Measurements from ENCODE around the gene TDO2.
"Not testable (repeated sequence)": the region's sequence is repeated elsewhere in the genome, so short reads cannot be mapped to it uniquely, and the experiment has no call there.

The TDO2 gene

GRCh38 chr4:155907556-155907955, 4.1 kb downstream of the TDO2 start:
- no peak for DNase-seq (ENCODE audit: low read depth in 2 of 2)

GRCh38 chr4:155908187-155909139, 5.0 kb downstream of the TDO2 start:
- no peak for DNase-seq (ENCODE audit: low read depth in 2 of 2)

- no peak for DNase-seq (ENCODE audit: low read depth in 2 of 2)
Measured at GRCh38 chr4:155909615-155910226, 6.2 kb downstream of the TDO2 start.

- no peak for DNase-seq (ENCODE audit: low read depth in 2 of 2)
Measured at GRCh38 chr4:155911905-155912304, 8.4 kb downstream of the TDO2 start.

GRCh38 chr4:155914782-155915181, 11.3 kb downstream of the TDO2 start:
- DNase-seq (ENCODE audit: low read depth in 2 of 2), result no peak

- no peak for DNase-seq (ENCODE audit: low read depth in 2 of 2)
Measured at GRCh38 chr4:155921597-155921996, 18.1 kb downstream of the TDO2 start.

- no peak for DNase-seq (ENCODE audit: low read depth in 2 of 2)
Measured at GRCh38 chr4:155924637-155925036, 21.1 kb downstream of the TDO2 start.

- DNase-seq (ENCODE audit: low read depth in 2 of 2), result no peak
Measured at GRCh38 chr4:155929833-155930232, 26.3 kb downstream of the TDO2 start.

GRCh38 chr4:155930330-155930729, 26.8 kb downstream of the TDO2 start:
- no peak for DNase-seq (ENCODE audit: low read depth in 2 of 2)

- no peak for DNase-seq (ENCODE audit: low read depth in 2 of 2)
Measured at GRCh38 chr4:155931634-155932033, 28.1 kb downstream of the TDO2 start.

GRCh38 chr4:155934634-155935033, 31.1 kb downstream of the TDO2 start:
- not testable (repeated sequence) for DNase-seq (ENCODE audit: low read depth in 2 of 2)

GRCh38 chr4:155935389-155935986, 32.0 kb downstream of the TDO2 start:
- DNase-seq (ENCODE audit: low read depth in 2 of 2), result no peak

GRCh38 chr4:155941085-155941790, 37.7 kb downstream of the TDO2 start:
- no peak for DNase-seq (ENCODE audit: low read depth in 2 of 2)

- no peak for DNase-seq (ENCODE audit: low read depth in 2 of 2)
Measured at GRCh38 chr4:155941820-155942219, 38.3 kb downstream of the TDO2 start.

GRCh38 chr4:155943605-155944291, 40.3 kb downstream of the TDO2 start:
- no peak for DNase-seq (ENCODE audit: low read depth in 2 of 2)

GRCh38 chr4:155944516-155944915, 41.0 kb downstream of the TDO2 start:
- DNase-seq (ENCODE audit: low read depth in 2 of 2), result no peak

- no peak for DNase-seq (ENCODE audit: low read depth in 2 of 2)
Measured at GRCh38 chr4:155946486-155946885, 43.0 kb downstream of the TDO2 start.

- no peak for DNase-seq (ENCODE audit: low read depth in 2 of 2)
Measured at GRCh38 chr4:155948541-155948940, 45.0 kb downstream of the TDO2 start.

GRCh38 chr4:155950461-155950860, 47.0 kb downstream of the TDO2 start:
- no peak for DNase-seq (ENCODE audit: low read depth in 2 of 2)

GRCh38 chr4:155952501-155952901, 49.0 kb downstream of the TDO2 start:
- DNase-seq (ENCODE audit: low read depth in 2 of 2), result no peak
